UCSD-AML1 (cell line): ENCODE data around the gene PRSS22.

Experiments
- DNase-seq: peaks from one replicate; lab custom pipeline; 2025; ENCODE audit not compliant: unreplicated experiment; lab: John Stamatoyannopoulos, UW

PRSS22 gene, protein sequence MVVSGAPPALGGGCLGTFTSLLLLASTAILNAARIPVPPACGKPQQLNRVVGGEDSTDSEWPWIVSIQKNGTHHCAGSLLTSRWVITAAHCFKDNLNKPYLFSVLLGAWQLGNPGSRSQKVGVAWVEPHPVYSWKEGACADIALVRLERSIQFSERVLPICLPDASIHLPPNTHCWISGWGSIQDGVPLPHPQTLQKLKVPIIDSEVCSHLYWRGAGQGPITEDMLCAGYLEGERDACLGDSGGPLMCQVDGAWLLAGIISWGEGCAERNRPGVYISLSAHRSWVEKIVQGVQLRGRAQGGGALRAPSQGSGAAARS

DNA sequence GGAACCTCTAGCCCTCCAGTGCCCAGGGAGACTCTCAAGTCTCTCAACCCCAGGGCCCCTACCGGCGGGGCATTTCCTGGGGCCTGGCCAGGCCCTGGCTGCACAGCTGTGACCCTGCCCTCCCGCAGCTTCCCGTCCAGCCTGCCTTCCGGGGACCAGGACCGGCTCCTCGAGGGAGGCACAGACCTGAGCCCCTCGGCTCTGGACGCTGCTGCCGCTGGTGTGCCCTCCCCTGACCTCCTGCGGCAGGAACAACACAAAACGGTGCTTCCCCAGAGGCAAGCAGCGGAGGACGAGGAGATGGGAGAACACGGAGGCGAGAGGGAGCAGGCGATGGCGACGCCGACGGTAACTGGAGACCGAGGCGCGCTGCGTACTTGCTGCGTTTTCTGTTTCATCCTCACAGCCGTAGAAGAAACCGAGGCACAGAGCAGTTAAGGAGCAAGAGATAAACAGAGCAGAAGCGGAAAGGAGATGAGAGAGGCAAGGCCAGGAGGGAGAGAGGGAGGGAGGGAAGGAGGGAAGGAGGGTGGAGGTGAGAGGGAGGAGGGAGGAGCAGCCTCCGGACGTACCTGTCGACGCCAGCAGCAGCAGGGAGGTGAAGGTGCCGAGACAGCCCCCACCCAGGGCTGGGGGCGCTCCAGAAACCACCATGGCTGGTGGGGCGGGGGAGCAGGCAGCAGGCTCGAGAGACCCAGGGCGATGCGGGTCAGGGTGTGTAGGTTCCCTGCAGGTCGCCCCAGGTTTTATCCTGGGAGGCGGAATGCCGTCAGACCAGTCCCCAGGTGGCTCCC, at the start of gene PRSS22:
Gene PRSS22 (minus strand): TSS at position 720 of the 794 bp plus-strand sequence. CDS start 66 bp downstream, at position 654.
- no peak for DNase-seq

DNA sequence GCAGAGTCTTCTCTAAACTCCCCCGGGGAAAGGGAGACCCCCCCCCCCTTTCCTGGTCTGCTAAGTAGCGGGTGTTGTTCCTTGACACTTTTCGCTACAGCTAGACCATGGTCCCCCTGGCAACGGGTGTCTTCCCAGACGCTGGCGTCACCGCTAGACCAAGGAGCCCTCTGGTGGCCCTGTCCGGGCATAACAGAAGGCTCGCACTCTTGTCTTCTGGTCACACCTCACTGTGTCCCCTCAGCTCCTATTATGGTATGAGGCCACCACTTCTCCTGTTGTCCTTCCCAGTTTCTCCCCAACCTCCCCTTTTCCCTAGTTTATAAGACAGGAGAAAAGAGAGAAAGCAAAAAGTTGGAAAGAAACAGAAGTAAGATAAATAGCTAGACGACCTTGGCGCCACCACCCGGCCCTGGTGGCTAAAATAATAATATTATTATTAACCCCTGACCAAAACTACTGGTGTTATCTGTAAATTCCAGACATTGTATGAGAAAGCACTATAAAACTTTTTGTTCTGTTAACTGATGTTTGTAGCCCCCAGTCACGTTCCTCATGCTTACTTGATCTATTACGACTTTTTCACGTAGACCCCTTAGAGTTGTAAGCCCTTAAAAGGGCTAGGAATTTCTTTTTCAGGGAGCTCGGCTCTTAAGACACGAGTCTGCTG, 49.2 kb upstream of the PRSS22 start:
- peak; percentile 45 for DNase-seq

DNA sequence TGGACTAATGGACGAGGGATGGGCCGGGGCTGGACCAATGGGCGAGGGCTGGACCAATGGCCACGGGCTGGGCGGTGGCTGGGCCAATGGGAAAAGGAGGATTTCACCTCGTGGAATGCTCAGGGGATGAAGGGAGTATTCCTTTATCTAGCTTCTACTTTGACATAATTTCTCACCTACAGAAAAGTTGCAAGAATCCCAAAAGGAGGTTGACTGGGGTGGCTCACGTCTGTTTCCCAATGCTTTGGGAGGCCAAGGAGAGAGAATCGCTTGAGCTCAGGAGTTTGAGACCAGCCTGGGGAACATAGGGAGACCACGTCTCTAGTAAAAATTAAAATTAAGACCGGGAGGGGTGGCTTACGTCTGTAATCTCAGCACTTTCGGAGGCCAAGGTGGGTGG, 48.0 kb upstream of the PRSS22 start:
- no peak for DNase-seq

DNA sequence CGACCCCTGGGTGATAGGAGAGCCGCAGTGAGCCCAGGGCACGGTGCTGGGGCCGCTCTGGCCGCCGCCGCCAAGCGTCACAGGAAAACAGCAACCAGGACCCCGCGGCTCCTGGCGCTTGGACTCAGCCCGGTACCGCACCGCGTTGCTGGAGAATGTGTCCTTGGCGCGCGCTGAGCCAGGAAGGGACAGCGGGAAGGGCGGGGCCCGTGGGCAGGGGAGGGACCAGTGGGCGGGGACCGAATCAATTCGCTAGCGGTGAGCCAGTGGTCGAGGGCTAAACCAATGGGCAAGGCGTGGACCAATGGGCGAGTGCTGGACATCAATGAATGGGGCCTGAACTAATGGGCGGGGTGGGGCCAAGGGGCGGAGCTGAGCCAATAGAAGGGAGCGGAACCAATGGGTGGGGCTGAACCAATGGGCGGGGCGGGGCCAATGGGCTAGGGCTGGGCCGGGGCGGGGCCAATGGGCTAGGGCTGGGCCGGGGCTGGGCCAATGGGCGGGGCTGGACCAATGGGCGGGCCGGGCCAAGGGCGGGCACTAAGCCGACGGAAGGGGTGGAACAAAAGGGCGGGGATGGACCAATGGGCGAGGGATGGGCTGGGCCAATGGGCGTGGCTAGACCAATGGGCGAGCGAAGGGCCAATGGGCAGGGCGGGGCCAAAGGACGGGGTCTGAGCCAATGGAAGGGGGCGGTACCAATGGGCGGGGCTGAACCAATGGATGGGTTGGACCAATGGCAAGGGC, 47.4 kb upstream of the PRSS22 start:
- peak; percentile 100 for DNase-seq

DNA sequence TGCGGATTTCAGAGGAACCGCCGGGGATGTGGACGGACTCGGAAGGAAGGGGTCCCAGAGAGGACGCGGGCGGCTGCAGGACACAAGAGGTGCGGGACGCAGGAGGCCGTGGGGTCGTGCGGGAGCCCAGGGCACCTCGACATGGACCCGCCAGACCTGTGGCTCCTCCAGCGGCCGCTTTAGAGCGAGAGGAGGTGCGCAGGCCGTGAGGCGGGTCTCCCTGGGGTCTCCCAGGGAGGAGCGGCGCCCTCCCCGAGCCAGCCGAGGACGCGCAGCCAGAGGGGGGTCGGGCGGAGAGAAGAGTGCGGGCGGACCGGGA, 46.9 kb upstream of the PRSS22 start:
- DNase-seq: no peak

GRCh38 chr16:2904100-2904921, 46.3 kb upstream of the PRSS22 start:
- DNase-seq: peak; percentile 87

DNA sequence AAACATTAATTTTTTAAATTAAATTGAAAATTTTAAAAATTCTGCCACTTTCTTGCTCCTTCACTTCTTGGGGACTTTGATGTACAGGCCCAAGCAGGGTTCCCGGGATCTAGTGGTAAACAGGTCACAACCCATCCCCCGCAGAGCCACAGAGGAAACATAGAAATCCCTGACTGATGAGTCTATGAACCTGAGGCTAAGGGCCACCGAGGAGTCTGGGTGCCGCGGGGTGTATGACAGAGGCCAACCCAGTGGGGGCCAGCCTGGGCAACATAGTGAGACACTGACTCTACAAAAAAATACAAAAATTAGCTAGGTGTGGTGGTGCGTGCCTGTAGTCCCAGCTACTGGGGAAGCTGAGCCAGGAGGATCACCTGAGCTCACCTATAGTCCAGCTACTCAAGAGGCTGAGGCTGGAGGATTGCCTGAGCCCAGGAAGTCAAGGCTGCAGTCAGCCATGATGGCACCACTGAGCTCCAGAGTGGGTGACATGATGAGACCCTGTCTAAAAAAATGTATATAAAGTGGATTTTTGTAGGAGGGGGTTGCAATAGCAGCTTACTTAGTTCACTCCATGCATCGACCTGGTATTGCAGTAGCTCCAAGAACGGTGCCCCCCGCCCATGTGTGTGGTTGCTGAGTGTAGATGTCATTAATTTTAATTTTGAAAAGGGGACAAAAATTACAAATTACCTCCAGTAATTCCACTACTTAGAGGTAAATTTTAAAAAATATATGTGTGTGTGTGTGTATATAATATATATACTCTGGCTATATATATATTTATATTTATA, 44.6 kb upstream of the PRSS22 start:
- DNase-seq: no peak

GRCh38 chr16:2900526-2901075, 42.6 kb upstream of the PRSS22 start:
- no peak for DNase-seq

DNA sequence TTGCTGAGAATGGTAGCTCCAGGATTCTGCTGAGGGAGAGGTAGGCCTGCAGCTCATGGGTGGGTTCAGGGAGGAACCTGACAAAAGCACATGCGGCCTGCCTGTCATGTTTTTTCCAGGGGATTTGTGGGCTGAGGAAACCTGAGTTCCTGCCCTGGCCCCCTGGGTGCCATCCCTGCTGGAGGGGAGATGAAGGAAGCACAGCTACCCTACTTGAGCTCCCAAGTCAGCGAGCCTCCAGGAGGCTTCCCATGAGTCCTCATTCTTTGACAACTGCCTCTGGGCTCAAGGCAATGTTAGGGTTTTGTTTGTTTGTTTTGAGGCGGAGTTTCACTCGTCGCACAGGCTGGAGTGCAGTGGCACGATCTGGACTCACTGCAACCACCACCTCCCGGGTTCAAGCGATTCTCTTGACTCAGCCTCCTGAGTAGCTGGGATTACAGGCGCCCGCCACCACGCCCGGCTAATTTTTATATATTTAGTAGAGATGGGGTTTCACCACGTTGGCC, 41.6 kb upstream of the PRSS22 start:
- no peak for DNase-seq

DNA sequence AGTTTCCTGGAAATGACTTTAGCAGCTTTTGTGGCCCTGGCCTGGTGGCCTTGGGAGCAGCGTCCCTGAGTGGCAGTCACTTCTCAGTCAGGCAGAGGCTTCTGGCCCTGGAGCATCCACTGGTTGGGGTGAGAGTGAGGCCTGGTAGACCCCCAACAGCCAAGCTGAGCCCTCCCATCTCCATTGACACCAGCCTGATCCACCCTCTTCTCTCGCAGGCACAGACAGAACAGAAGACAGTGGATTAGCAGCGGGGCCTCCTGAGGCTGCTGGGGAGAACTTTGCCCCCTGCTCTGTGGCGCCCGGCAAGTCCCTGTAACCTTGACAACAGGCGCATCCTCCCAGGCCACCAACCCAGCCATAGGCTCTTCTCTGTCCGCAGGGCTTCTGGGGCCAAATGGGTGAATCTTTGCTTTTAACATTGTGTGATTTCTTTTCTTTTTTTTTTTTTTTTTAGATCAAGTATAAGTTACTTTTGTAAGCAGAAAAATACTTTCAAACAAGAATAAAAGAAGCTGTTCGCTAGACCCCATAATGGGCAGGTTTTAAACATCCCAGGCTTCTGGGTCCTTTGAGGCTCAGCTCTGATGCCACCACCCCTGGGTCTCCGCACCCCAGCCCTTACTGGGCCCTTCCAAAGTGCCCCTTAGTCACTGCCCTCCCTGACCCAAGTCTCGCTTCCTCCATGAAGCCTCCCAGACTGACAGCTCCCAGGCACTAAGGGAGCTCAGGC, 41.0 kb upstream of the PRSS22 start:
- no peak for DNase-seq

- DNase-seq: no peak
Measured at GRCh38 chr16:2897110-2897509, 39.1 kb upstream of the PRSS22 start.

- no peak for DNase-seq
Measured at GRCh38 chr16:2896480-2897010, 38.6 kb upstream of the PRSS22 start.

- no peak for DNase-seq
Measured at GRCh38 chr16:2895813-2896212, 37.8 kb upstream of the PRSS22 start.

DNA sequence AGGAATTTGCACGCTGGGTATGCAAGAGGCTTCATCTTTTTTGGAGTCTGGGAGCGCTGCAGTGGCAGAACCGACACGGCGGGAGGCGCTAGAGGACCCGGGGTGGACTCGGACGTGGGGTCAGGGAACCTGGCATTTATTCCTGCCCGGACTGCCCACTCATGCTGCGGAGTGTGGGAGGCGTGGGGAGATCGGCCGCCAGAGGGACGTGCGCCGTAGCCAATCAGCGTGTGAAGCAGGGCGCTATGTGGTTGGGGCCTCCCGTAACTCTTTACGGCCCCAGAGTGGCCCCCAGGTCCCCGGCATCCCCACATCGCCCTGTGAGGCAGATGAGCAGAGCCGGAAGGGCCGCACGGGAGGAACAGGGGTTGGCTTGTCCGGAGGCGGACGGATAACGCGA, 36.3 kb upstream of the PRSS22 start:
- DNase-seq: no peak

GRCh38 chr16:2884041-2884451, 26.1 kb upstream of the PRSS22 start:
- no peak for DNase-seq

DNA sequence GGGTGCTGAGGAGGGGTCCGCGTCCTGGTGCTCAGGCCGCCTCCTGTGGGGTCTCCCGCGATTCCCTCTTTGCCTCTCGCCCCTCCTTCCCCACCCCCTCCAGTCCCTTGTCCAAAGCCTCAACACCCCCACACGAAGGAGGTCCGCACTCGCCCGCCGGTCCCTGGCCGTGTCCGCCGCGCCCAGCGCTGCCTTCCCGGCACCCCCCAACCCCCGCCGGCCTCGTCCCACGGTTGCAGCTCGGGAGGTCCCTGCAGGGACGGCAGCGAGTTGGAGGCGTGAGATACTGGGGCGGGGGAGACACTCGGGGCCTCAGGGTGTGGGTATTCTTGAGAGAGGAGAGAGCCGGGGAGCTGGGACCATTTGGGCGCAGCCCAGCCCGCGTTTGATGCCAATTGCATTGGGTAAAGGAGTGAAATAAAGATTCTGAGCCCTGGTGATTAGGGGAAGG, 25.5 kb upstream of the PRSS22 start:
- DNase-seq: no peak

DNA sequence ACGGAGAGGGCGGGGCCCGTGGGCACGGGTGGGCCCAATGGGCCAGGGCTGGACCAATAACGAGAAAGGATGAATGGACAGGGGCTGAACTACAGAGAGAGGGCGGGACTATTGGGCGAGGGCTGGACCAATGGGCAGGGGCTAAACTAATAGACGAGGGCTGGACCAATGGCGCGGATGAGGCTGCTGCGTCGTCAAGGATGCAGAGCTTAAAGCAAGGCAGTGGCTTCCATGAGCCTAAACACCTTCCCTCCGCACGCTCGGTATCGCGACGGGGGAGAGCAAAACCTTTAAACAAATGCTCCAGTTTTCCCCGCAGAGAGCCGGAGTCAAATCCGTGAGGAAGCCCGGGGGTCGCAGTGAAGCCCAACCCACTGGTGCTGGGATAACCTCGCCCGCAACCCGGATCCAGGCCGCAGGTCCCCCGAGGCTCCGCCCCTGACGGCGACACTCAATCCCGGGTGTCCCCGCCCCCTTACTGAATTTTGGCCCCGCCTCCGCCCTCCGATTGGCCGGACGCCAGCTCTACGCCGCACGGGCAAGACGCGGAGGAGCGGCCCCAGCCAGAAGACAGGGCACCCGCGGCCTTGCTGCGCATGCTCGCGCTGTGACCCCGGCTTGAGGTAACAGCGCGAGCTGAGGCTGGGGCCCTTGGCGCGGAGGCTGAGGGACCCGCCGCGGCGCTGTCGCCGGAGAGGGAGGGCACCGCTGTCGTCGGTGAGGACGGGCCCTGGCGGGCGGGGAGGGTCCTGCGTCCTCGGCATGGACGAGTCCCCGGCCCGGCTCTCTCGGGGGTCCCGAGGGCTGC, 24.9 kb upstream of the PRSS22 start, which contains the start of gene FLYWCH2:
Gene FLYWCH2 (plus strand): TSS at position 566 of the 808 bp plus-strand sequence. CDS start 13,235 bp downstream, outside the sequence.
- peak; percentile 99 for DNase-seq
